Inflammatory macrophage treated with lipopolysaccharide for 1 hour (primary cell): ENCODE data around the gene FAM187B.
"Not testable (repeated sequence)": the region's sequence is repeated elsewhere in the genome, so short reads cannot be mapped to it uniquely, and the experiment has no call there.

Source experiments
- DNase-seq, 2 donors: peaks; one replicate each; pipeline ENCODE4 v3.0.0-alpha.2; 2020 to 2022

The FAM187B gene

DNA sequence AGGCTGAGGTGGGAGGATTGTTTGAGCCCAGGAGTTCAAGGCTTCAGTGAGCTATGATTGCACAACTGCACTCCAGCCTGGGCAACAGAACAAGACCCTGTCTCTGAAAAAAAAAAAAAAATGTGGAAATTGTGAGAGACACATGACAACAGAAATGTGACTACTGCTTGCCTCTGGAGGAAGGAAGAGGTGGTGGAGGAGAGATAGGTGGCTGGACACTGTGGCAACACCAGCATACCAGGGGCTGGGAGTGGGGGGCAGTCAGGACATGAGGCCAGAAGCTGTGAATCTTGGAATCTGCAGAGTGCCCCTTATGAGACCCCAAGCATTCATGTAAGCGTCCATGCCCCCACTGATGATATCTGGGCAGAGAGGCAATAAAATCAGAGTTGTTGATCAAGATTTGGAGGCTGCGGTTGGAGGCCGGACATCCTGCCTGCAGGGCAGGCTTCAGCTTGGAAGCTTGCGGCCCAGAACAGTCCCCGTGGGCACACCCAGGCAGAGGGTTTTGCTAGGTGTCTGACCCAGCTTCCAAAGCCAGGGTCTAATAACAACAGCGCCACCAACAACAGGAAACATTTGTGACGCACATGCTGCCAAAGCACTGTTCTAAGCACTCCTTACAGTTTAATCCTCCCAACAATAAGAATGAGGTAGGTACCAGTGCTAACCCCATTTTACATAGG is 16.9 kb downstream of the FAM187B start:
- no peak for DNase-seq

DNA sequence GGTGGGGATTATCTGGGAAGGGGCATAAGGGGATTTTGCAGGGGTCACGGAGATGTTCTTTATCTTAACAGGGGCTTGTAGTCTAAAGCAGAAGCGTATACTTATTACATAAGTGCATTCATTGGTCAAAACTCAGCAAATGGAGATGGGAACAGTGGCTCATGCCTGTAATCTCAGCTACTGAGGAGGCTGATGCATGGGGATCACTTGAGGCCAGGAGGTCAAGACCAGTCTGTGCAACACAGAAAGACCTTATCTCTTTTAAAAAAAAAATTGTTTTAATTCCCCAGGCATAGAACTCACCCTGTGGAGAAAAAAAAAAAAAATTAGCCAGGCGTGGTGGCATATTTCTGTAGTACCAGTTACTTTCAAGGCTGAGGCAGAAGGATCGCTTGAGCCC is 18.9 kb downstream of the FAM187B start:
- no peak for DNase-seq

DNA sequence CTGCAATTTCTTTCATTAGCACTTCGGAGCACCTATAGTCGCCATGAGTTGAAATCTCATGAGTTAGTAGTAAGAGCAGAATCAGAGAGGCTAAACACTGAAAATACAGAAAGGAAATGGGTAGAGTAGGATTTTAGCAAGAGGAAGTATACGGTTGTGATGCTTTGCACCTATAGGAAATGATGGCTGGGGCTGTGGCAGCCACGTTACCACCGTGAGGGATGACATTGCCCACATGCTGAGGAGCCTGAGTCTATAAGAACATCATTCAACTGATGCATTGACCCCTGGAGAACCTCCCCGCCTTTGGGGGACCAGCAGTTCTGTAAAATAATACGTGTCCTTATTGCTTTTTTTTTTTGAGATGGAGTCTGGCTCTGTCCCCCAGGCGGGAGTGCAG is 20.4 kb downstream of the FAM187B start:
- DNase-seq, result no peak

DNA sequence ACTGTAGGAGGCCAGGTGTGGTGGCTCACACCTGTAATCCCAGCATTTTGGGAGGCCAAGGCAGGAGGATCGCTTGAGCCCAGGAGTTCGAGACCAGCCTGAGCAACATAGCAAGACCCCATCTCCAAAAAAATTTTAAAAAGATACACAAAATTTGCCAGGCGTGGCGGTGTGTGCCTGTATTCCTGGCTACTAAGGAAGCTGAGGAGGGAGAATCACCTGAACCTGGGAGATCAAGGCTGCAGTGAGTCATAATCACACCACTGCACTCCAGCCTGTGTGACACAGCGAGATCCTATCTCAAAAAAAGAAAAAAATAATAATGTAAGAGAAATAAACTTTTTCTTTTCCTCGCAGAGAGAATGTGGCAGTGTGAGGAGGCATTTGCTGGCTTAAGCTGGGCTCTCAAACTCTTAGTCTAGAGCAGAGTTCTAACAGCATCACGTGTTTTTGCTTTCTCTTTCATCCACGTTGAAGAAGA is 21.1 kb downstream of the FAM187B start:
- DNase-seq, result no peak

DNA sequence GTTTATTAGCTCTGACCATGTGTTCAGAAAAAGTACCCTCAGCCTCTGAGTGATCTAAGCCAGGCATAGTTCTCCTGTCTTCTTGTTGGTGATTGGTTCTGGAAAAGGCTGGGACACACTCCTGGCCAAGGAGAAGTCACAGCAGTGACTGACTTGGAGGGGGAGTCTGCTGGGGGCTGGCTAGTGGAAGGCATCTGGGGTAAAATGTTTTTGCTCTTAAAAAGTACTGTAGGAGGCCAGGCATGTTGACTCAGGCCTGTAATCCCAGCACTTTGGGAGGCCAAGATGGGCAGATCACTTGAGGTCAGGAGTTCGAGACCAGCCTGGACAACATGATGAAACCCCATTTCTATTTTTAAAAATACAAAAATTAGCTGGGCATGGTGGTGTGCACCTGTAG is 21.7 kb downstream of the FAM187B start:
- DNase-seq, result no peak

DNA sequence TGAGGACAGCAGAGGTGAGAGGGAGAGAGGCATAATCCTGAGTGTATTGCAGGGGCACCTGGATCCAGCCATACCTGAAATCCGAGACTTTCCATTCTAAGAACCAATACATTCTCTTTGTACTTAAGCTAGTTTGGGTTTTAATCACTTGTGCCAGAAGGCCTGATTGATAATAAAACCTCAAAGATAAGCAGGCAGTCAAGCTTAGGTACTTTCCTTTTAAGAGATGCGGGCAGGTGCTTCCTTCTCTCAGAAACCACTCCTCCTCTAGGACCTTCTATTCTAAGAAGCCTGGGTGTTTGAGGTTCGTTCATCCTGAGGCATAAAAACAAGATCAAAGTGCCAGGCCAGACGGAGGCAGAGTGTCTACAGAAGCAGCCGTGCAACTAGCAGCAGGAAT is 22.2 kb downstream of the FAM187B start:
- DNase-seq, result no peak

DNA sequence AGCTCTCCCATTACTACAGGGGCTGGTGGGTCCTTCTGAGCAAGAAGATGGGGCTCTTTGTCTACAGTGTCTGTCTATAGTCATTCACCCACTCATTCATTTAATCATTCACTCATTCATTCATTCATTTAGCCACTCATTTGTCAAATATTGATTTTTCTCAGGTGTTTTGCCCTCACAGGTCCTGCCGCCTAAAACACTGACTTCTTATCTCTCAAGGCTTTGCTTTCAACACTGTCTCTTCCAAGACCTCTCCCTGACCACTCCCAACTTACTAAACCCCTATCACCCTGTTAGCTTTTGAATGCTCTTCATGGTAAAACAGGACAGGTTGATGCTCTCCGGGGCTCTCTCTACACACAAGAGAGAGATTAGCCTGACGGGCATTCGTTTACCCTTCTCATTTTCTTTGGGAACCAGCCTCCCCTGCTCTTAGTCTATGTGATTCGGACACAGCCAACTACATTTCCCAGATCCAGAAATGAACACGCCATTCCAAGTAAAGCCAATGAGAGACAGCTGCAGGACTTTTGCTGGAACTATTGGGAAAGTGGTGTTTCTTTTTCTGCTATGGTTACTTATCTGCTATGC is 22.7 kb downstream of the FAM187B start:
- DNase-seq, result no peak

DNA sequence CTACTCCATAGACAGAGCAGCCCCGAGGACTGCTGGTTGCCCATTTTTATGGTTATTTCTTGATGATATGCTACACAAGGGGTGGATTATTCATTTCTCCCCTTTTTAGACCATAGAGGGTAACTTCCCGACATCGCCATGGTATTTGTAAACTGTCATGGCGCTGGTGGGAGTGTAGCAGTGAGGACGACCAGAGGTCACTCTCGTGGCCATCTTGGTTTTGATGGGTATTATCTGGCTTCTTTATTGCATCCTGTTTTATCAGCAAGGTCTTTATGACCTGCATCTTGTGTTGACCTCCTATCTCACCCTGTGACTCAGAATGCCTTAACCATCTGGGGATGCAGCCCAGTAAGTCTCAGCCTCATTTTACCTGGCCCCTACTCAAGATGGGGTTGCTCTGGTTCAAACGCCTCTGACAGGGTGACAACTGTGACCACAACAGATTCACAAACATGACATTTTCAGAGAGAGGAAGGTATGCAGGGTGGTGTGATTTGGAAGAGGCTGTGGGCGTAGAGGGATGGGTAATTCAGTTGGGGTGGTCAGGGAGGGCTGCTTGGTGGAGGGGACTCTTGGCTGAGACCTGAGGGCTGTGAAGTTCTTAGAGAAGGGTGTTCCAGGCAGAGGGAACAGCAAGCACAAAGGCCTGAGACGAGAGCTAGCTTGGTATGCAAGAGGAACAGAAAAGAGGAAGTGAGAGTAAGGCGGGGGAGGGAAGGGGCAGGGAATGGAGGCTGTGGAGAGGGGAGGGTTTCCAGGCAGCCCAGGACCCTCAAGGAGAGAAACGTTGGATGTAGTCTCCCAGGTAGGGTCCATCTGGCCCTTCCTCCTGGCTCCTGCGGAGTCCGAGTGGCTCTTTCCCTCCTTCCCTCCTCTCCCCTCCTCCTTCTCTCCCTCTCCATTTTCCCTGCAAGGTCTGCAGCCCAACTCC is 23.5 kb downstream of the FAM187B start:
- DNase-seq, result peak; percentile 75 to 80

DNA sequence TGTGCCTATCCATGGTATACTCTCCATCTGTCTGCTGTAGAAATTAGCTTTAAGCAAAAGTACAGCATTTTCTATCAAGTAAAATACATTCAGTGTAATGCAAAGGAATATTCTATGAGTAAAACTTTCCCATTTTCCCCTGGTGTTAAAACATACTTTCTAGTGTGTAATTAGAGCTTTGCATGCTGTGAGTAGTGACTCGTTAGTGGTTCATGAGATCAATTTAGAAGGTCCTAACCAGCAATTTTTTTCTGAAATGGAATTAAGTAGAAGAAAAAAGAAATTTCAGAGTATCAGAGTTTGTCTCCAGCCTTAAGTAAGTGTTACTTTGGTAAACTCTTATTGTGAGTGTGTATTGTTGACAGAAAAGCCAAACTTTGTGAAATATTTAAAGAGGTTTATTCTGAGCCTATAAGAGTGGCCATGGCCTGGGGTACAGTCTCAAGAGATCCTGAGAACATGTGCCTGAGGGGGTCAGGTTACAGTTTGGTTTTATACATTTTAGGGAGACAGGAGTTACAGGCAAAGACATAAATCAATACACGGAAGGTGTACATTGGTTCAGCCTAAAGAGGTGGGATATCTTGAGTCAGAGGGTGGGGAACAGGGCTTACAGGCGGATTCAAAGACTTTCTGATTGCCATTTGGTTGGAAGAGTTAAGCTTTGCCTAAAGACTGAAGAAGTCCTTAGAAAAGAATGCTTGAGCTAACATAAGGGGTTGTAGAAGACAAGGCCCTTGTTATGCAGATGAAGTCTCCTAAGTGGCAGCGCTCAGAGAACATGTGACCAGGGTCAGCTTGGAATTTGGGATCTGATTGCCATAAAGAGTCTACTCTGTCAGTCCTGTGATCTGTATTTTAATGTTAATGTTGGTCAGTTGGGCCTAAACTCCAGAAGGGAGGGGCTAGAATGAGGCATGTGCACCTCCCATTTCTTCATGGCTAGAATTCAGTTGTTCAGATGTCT is 25.5 kb downstream of the FAM187B start:
- no peak for DNase-seq

DNA sequence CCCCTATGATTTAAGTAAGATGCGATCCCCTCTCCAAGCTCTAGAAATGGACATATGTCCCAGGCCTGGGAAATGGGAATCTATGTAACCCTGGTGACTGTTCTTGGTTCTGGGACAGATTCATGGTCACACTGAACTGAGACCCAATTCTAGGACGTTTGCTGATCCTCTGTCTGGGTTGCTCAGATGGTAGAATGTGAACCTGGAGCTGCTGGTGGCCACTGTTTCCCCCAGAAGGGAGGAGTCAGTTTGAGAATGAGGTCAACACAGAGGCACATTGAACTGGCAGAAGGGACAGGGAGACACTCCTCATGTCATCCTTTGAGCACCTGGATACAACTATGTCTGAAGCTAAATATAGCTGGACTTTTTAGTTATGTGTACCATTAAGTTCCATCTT is 29.1 kb downstream of the FAM187B start:
- no peak for DNase-seq

DNA sequence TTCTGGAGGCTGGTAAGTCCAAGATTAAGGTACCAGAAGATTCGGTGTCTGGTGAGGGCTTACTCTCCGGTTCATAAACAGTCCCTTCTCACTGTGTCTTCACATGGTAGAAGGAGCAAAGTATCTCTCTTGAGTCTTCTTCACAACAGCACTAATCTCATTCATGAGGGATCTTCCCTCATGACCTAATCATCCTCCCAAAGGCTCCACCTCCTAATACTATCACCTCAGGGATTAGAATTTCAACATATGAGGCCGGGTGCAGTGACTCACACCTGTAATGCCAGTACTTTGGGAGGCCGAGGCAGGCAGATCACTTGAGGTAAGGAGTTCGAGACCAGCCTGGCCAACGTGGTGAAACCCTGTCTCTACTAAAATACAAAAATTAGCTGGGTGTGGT is 31.7 kb downstream of the FAM187B start:
- DNase-seq, result not testable (repeated sequence)

DNA sequence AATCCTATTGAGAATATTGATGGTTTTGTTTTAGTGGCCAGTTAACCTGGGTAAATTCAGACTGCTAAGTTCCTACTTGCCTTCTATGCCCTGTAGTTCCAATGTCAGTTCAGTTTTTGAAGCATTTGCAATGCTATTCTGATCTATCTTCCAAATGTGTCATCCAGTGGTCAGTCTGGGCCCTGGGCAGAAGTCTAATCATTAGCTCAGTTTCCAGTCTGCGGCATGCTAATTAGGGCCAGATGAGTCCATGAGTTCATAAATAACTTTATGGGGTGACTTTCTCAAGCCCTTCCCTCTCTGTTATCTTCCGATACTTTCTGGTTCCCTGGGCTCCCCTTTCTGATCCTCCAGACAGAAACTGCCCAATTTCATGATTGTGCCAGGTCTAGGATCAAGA is 32.7 kb downstream of the FAM187B start:
- no peak for DNase-seq

DNA sequence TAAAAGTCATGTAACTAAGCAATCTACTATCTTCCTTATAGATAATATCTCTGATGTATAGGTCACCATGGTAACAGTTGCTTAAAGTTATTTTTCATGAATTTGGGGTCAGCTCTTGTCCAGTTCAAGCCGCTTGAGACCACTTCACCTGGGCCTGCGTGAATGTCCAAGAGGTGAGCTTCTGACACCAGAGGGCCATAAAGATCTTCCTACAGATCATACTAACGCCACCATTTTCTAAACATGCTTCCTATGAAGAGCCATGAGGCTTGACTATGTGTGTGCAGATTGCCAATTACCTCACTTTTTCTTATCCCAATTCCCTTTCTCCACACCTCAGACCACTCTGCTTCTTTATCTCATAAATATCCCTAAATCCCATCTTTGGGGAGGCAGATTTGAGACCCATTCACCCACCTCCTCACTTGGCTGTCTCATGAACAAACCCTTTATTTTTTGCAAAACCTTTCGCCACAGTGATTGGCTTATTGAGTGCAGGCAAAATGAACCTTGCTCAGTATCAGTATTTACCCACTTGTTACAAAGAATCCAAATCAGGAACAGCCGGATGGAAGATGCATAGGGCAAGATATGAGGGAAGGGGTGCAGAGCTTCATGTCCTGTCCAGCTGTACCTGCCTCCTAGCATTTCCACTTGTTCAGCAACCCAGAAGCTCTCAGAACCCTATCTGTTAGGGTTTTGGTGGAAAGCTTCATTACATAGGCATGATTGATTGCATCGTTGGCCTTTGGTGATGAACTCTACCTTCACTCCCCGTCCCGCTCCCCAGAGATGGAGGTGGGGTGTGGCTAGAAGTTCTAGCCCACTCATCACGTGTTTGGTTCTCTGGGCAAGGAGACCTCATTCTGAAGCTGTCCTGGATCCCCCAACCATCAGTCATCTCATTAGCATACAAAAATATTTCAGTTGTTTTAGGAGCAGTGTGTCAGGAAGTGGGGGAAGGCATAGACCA is 34.2 kb downstream of the FAM187B start:
- no peak for DNase-seq

DNA sequence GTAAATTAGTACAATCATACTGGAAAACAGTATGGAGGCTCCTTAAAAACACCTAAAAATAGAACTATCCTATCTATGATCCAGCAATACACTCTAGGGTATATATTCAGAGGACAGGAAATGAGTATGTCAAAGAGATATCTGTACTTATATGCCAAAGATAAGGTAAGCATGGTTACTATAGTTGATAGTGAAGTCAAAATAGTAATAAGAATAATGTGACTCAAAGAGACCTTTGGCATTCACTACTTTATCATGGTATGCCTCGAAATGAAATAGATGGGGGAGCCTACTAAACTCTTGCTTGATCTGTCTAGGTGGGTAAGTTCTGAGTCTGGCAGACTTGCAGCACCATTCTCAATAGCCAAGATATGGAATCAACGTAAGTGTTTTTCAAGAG is 43.7 kb downstream of the FAM187B start:
- DNase-seq, result no peak

DNA sequence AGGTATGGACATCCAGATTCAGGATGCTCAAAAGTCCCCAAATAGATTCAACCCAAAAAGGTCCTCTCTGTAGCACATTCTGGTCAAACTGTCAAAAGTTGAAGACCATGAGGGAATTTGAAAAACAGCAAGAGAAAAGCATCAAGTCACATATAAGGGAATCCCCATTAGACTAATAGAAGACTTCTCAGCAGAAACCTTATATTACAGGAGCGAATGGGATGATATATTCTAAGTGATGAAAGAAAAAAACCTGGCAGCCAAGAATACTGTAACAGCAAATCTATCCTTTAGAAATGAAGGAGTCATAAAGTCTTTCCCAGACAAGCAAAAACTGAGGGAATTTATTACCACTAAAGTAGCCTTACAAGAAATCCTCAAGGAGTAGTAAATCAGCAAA is 44.3 kb downstream of the FAM187B start:
- DNase-seq, result no peak

DNA sequence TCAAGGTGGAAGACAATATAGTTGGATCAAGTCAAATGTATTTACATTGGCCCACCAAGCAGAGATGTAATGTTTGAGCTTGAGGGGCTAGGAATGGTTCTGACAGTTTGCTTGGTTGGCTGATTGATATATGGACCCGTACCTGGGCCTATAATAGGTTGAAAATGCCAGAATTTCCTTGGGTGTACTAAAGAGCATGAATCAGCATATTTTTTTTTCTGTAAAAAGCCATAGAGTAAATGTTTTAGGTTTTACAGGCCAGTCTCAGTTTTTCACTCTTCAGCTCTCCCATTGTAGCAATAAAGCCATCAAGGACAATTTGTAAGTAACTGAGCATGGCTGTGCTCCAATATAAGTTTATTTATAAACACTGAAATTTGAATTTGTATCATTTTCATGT is 47.2 kb downstream of the FAM187B start:
- no peak for DNase-seq

DNA sequence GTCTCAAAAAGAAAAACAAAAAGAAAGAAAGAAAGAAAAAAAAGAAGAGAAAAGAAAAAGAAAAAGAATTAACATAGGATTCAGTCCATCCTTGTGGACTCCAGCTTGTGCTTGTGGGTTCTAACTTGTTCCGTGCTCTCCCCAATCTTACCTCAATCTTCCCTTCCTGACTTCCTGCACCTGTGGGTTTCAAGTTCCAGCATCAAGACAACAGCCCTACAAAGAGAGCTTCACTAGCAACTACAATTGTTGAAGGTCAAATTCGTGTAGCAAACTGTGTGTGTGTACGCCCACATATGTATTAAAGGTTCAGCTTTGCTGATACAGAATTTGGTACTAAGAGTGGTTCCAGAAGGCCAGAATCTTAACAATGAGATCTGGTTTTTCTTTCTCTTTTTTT is 48.7 kb downstream of the FAM187B start:
- DNase-seq, result no peak

DNA sequence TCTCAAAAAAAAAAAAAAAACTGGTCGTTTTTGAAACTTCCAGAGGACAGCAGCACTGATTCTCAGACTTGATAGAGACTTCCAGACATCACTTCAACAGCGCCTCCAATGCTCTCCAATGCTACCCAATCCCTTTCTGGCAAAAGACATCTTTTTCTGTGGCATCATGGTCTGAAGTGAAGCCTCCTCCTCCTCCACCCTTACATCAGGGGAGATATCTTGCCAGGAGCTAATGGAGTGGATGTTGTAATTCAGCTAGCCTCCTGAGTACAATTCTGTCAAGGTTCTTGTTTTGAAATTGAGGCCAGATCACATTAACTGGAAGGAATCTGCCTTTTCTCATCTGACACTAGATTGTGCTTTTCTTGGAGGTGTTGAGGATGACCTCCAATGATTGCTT is 49.8 kb downstream of the FAM187B start:
- peak; percentile 13 to 31 for DNase-seq

DNA sequence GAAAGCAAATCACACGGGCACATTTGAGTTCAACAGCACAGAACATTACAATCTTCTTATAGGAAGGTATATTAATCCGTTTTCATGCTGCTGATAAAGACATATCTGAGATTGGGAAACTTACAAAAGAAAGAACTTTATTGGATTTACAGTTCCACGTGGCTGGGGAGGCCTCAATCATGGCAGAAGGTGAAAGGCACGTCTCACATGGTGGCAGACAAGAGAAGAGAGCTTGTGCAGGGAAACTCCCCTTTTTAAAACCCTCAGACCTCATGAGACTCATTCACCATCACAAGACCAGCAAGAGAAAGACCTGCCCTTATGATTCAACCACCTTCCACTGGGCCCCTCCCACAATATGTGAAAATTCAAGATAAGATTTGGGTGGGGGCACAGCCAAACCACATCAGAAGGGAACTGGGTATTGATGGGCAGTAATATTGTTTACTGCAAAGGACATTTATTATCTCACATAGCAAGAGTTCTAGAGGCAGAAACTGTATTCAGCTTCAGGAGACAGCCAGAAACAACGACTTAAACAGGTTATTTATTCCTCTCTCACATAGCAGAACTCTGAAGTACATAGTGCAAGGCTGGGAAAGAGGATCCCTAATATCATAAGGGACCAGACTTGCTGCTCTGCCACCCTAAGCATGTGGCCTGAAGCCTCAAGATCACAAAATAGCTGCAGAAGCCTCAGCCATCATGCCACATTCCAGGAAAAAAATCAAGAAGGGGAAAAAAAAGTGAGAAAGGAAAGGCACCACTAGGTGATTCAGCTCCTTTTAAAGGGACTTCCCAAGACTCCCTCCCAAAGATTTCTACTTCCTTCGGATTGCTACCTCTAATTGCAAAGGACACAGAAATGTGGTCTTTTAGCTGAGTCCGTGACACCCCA is 50.9 kb downstream of the FAM187B start:
- peak in 1 of 2 donors; percentile 34 for DNase-seq

DNA sequence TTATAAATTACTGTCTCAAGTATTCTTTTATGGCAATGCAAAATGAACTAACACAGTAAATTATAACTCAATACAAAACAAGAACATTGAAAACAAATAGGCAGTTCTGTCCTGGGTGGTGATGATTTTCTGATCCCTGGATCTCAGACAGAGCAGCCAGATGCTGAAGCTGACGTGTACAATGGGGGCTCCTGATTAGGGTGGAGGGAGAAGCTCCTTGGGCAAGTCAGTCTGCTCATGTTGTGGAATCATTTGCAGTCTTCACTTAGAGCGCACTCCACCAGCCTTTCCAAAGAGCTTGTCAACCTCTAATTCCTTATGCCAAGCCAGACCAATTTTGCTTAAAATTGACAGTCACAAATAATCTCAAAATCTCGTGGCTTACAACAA is 52.4 kb downstream of the FAM187B start:
- DNase-seq, result no peak
